Measurements from ENCODE around the gene HSPB6.
"Not testable (repeated sequence)": the region's sequence is repeated elsewhere in the genome, so short reads cannot be mapped to it uniquely, and the experiment has no call there.

HSPB6 gene

DNA sequence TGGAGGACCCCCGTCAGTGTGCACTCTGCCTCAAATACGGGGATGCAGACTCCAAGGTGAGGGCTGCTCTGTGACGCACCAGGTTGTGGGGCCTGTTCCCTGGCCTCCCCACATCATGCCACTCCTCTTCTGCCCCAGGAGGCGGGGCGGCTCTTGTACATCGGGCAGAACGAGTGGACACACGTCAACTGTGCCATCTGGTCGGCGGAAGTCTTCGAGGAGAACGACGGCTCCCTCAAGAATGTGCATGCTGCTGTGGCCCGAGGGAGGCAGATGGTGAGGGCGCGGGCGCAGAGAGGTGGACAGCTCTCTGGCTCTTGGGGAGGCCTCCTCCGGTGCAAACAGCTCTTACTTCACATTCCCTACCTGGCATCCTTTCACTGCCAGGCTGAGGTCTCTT, 27.8 kb downstream of the HSPB6 start:
- no peak for DNase-seq

GRCh38 chr19:35727956-35728706, 28.7 kb downstream of the HSPB6 start:
- DNase-seq: no peak

DNA sequence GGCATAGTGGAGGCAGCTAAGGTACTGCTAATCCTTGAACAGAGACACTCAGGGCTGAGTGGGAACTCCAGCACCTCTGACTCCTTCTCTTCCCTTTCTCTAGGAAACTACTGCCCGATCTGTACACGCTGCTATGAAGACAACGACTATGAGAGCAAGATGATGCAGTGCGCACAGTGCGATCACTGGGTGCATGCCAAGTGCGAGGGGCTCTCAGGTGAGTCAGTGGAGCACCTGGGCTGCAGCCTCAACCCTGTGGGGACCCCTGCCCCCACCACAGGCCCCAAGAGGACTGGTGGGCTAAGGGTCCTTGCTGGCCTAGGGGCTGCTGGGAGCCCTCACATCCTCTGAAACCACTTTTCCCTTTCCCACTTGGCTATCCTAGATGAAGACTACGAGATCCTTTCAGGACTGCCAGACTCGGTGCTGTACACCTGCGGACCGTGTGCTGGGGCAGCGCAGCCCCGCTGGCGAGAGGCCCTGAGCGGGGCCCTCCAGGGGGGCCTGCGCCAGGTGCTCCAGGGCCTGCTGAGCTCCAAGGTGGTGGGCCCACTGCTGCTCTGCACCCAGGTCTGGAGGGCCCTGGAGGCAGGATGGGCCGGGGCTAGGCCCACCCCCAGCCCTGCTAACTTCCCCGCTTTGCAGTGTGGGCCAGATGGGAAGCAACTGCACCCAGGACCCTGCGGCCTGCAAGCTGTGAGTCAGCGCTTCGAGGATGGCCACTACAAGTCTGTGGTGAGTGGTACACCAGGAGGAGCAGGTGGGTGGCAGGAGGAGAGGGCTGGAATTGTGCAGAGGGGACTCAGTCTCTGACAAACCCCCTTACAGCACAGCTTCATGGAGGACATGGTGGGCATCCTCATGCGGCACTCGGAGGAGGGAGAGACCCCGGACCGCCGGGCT, 29.5 kb downstream of the HSPB6 start:
- DNase-seq: no peak

DNA sequence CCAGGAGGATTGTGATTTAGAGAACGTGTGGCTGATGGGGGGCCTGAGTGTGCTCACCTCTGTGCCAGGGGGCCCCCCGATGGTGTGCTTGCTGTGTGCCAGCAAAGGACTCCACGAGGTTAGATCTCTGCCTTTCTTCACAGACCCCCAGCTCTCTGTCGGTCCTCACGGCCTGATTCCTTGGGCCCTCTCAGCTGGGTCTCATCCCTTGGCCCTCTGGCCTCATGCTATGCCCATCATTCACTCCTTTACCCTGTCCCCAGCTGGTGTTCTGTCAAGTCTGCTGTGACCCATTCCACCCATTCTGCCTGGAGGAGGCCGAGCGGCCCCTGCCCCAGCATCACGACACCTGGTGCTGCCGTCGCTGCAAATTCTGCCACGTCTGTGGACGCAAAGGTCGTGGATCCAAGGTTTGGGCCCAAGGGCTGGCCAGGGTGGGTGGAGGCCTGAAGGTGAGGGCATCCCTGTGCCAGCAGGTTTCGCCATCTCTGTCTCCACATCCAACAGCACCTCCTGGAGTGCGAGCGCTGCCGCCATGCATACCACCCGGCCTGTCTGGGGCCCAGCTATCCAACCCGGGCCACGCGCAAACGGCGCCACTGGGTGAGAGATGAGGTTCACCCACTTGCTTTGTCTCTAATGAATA, 31.5 kb downstream of the HSPB6 start:
- no peak for DNase-seq

DNA sequence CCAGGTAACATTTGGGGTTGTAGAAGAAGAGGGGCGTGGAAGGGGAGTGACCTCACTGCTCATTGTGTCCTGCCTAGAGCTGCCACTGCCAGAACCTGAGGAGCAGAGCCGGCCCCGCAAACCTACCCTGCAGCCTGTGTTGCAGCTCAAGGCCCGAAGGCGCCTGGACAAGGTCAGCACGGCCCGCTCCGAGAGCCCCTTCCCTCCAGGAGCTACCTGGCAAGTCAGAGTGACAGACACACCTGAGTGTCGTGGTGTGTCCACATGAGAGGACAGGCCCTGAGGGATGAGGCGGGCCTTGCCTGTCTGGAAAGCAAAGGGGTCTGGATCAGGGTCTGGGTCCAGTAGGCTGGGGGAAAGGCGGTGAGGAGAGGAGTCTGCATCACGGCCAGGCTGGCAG, 32.3 kb downstream of the HSPB6 start:
- DNase-seq: peak; percentile 14

- not testable (repeated sequence) for DNase-seq
Measured at GRCh38 chr19:35724132-35724531, 32.7 kb downstream of the HSPB6 start.

DNA sequence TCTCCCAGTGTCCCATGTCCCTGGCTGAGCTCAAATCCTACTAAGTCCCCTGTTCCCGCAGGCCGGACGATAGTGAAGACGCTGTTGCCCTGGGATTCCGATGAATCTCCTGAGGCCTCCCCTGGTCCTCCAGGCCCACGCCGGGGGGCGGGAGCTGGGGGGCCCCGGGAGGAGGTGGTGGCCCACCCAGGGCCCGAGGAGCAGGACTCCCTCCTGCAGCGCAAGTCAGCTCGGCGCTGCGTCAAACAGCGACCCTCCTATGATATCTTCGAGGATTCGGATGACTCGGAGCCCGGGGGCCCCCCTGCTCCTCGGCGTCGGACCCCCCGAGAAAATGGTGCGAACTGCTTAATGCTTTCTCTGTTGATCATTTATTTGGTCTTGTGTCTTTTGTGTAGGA, 33.2 kb downstream of the HSPB6 start:
- DNase-seq: no peak

DNA sequence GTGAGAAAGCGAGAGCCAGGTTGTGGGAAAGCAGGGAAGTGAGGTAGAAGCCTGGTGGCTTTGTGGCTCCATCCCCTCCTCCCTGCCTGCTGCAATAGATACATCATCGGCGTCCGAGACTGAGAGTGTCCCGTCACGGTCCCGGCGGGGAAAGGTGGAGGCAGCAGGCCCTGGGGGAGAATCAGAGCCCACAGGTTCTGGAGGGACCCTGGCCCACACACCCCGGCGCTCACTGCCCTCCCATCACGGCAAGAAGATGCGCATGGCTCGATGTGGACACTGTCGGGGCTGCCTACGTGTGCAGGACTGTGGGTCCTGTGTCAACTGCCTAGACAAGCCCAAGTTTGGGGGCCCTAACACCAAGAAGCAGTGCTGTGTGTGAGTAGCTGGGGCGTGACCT, 33.9 kb downstream of the HSPB6 start:
- DNase-seq: peak; percentile 8

GRCh38 chr19:35722461-35722860, 34.4 kb downstream of the HSPB6 start:
- DNase-seq: peak; percentile 16

DNA sequence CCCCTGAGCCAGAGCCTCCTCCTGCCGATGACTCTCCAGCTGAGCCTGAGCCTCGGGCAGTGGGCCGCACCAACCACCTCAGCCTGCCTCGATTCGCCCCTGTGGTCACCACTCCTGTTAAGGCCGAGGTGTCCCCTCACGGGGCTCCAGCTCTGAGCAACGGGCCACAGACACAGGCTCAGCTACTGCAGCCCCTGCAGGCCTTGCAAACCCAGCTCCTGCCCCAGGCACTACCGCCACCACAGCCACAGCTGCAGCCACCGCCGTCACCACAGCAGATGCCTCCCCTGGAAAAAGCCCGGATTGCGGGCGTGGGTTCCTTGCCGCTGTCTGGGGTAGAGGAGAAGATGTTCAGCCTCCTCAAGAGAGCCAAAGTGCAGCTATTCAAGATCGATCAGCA, 35.5 kb downstream of the HSPB6 start:
- DNase-seq: peak; percentile 13

GRCh38 chr19:35720648-35721047, 36.2 kb downstream of the HSPB6 start:
- DNase-seq: peak; percentile 26

GRCh38 chr19:35720163-35720524, 36.7 kb downstream of the HSPB6 start:
- DNase-seq: no peak

DNA sequence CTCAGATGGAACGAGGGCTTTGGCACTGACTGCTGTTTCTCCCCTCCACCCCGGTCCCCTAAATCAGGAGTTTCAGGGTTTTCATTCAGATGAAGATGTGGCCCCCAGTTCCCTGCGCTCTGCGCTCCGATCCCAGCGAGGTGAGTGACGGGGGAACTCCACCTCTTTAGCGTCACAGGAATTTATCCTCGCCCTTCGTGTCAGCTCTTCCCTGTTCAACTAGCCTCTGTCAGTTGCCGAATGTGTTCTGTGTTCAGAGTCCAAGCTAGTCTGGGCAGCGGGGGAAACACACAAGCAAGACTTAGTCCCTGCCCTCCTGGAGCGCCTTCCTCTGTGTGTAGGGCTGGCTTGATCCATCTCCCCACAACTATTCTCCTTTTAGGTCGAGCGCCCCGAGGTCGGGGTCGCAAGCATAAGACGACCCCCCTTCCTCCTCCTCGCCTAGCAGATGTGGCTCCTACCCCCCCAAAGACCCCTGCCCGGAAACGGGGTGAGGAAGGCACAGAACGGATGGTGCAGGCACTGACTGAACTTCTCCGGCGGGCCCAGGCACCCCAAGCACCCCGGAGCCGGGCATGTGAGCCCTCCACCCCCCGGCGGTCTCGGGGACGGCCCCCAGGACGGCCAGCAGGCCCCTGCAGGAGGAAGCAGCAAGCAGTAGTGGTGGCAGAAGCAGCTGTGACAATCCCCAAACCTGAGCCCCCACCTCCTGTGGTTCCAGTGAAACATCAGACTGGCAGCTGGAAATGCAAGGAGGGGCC, 37.2 kb downstream of the HSPB6 start:
- DNase-seq: no peak

DNA sequence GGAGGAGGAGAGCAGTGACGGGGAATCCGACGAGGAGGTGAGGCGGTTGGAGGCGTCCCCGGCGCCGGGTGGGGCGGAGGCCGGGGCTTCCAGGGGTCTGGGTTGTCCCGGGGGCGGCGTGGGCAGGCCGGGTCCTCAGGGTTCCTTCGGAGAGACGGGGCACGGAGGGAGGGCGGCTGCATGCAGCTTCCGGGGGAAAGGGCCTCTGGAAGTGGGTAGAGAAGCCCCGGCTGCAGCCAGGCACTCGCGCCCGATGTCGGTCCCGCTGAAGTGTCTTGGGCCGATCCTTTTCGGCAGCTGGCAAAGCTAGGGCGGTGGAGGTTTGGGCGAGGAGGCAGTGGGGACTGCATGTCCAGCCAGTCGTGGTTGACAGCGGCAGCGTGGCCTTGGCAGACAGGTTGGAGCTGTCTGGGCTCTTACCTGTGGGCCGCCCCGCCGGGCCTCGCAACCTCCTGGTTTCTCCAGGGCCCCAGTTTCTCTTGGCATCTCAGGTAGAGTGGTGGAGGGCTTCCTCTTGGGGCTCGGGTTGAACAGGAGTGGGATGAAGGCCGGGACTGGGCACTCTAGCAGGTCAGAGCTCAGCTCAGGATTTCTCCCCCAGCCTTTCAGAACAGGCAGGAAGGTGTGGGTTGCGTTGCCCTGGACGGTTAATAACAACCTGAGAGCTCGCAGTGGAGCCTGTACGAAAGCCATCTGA, 38.3 kb downstream of the HSPB6 start:
- DNase-seq: no peak

- DNase-seq: peak; percentile 97
Measured at GRCh38 chr19:35717665-35718344, 39.0 kb downstream of the HSPB6 start, which contains the start of gene KMT2B. Gene KMT2B (plus strand): TSS chr19:35718003. CDS start chr19:35718019, 16 bp downstream.

DNA sequence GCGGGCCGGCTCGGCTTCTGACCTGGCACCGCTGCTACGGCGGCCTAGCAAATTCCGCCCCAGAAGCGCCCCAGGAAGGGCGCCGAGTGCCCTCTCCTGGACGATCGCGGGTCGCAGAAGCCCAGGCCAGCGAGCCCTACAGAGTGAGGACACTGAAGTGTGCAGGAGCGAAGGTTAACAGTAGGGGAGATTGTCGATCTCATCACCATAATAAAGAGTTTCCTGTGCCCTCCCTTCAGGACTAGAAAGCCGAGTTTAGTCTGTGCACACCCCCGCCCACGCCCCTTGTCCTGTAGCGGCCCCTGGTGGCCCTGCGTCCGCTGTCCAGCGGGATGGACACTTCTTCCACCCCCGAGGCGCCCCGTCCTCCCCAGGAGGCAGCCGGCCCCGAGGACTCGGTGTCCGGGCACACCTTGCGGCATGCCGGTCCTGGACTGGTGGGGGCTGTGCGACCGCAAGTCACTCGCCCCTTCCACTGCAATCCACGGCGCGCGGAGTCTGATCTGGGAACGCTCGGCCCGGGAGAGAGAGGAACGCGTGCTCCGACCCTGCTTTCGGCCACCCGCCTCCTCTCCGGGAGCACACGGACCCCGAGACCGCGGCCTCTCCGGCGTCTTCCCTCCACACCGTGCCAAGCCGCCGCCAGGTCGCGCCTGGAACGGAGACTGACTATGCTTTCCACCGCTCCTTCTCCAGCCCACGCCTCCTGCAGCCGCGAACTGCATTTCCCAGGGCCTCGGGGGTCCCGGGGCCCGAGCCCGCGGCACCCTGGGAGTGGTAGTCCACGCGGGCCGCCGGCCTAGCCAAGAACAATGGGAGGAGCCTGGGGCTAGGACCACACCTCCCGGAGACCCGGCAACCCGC, 39.8 kb downstream of the HSPB6 start:
- DNase-seq: peak; percentile 91

GRCh38 chr19:35715981-35716800, 40.6 kb downstream of the HSPB6 start:
- DNase-seq: no peak

DNA sequence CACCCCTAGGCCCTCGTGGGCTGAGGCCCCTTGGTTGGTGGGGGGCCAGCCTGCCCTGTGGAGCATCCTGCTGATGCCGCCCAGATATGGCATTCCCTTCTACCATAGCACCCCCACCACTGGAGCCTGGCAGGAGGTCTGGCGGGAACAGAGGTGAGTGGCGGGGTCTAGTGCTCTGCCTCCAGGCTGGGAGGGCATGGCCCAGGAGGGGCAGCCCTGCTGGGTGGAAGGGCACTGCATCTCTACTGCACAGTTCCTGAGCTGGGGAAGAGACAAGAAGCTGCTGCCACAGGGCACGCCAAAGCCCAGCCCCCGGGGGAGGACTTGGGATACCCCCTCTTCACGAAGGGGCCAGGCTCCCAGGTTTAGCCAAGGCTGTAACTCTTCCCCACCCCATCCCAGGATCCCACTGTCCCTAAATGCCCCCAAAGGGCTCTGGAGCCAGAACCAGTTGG, 41.4 kb downstream of the HSPB6 start:
- DNase-seq: no peak

- no peak for DNase-seq
Measured at GRCh38 chr19:35714601-35715354, 42.1 kb downstream of the HSPB6 start.
